NCI-H345 treated with DMSO at 0.1 percent for 48 hours (cell line): ENCODE measurements around the gene TBC1D3D.
"Not testable (repeated sequence)": the region's sequence is repeated elsewhere in the genome, so short reads cannot be mapped to it uniquely, and the experiment has no call there.

Source experiments
- DNase-seq: peaks from one replicate; lab custom pipeline; 2025; ENCODE audit not compliant: unreplicated experiment; lab: John Stamatoyannopoulos, UW

TBC1D3D gene

DNA sequence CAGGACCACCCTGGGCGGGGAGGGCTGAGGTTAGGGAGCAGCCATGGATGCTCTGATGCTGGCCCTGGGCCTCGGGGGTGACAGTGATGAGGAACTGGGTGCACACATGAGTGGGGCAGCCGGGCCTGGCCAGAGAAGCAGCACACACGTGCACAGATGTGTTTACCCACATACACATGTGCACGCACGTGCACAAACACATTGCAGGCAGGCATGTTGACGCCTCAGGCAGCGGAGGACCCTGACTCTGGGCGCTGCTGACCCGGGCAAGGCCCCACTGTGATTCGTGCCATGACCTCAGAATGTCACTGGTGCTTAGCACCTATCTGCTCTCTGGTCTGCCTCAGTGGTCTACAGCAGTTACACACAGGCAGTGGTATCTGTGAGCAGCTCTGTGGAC lies at the start of gene TBC1D3D:
TBC1D3D (plus strand) TSS at position 301 of the 400 bp plus-strand sequence. CDS start 1,585 bp downstream, outside the sequence.
- DNase-seq = not testable (repeated sequence)

DNA sequence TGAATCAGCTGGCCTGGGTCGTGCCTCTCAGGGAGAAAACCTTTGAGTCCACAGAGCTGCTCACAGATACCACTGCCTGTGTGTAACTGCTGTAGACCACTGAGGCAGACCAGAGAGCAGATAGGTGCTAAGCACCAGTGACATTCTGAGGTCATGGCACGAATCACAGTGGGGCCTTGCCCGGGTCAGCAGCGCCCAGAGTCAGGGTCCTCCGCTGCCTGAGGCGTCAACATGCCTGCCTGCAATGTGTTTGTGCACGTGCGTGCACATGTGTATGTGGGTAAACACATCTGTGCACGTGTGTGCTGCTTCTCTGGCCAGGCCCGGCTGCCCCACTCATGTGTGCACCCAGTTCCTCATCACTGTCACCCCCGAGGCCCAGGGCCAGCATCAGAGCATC lies 14.8 kb upstream of the TBC1D3D start, which contains the start of gene TBC1D3L:
TBC1D3L (minus strand) TSS at position 101 of the 400 bp plus-strand sequence. CDS start 1,540 bp downstream, outside the sequence.
- not testable (repeated sequence) for DNase-seq
